K562 (cell line): ENCODE measurements around the gene VSTM2A. TPM values are rescaled to one million over a fixed set of nuclear protein-coding genes. Genes with fewer than 3 reads are reported as not detected.

Source experiments
- CUX1 ChIP-seq: fragments of 200-800 bp; sonication (Bioruptor generic); IDR thresholded peaks from 2 replicates; pipeline ENCODE4 v1.6.1; 2016; ENCODE audit warnings: missing genetic modification characterization, missing compliant biosample characterization
- ZNF384 ChIP-seq: IDR thresholded peaks from 2 replicates; pipeline ENCODE4 v1.6.1; 2012; ENCODE audit warnings: low read depth, low read length, improper control_type of control experiment
- ZNF518B ChIP-seq: fragments of 250-450 bp; sonication (Bioruptor Pico); IDR thresholded peaks from 2 replicates; pipeline ENCODE4 v1.5.0; 2021; ENCODE audit warnings: mild to moderate bottlenecking, moderate library complexity
- polyA plus RNA-seq, 8 experiments: library from polyadenylated mRNA; depleted of rRNA in 4 of 8; stranded (reverse) in 5 of 8; unstranded in 3 of 8; fragments of >200 nt; fragmentation: Nextera tagmentation in 2 of 8; fragmentation: Illumina TruSeq in 1 of 8; extraction: Ambion mirVana in 2 of 8; extraction: Trizol in 1 of 8; gene quantifications; 2 replicates each; pipeline versions ENCODE4 v1.2.1 to v1.2.3, GENCODE V29; 2011 to 2014; ENCODE audit warnings: inconsistent platforms in 1 of 8, missing spikeins in 1 of 8
- total RNA-seq, 7 experiments: library from RNA; depleted of rRNA in 6 of 7; stranded (reverse); fragments of >200 nt in 6 of 7; fragmentation: Illumina TruSeq in 2 of 7; extraction: Trizol in 2 of 7; gene quantifications; 2 replicates each; pipeline versions ENCODE4 v1.2.1 to v1.2.3, GENCODE V29; 2011 to 2021; ENCODE audit warnings: low replicate concordance in 1 of 7
- TF ChIP-seq, protein P1 (sequence below): fragments of 200-600 bp; sonication (generic); IDR thresholded peaks from one replicate; pipeline ENCODE4 v1.6.1; 2012; ENCODE audit warnings: mild to moderate bottlenecking, low read depth, low read length, inconsistent platforms
- TF ChIP-seq, protein P2 (sequence below): fragments of 250-450 bp; sonication (Bioruptor Pico); IDR thresholded peaks from 2 replicates; pipeline ENCODE4 v1.8.0; 2021; ENCODE audit warnings: moderate library complexity, mild to moderate bottlenecking, inconsistent platforms

Gene VSTM2A
- total and polyA plus RNA-seq, 9 of the 15 experiments (the other 6 are each of a cell fraction or from before 2014, with no cell fraction given), result not detected

DNA sequence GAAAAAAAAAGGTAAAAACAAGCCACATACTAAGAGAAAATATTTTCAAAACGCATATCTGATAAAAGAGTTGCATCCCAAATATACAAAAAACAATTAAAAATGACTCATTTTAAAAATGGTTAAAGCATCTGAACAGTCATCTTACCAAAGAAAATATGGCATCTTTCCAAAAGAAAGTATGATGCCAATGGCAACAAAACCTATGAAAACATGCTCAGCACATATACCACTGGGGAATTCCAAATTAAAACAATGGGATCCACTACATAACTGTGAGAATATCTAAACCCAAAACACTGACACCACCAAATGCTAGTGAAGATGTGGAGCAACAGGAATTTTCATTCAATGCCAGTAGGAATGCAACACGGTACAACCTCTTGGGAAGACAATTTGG, 39.3 kb downstream of the VSTM2A start (continued):
- TF ChIP-seq, protein P1, sequence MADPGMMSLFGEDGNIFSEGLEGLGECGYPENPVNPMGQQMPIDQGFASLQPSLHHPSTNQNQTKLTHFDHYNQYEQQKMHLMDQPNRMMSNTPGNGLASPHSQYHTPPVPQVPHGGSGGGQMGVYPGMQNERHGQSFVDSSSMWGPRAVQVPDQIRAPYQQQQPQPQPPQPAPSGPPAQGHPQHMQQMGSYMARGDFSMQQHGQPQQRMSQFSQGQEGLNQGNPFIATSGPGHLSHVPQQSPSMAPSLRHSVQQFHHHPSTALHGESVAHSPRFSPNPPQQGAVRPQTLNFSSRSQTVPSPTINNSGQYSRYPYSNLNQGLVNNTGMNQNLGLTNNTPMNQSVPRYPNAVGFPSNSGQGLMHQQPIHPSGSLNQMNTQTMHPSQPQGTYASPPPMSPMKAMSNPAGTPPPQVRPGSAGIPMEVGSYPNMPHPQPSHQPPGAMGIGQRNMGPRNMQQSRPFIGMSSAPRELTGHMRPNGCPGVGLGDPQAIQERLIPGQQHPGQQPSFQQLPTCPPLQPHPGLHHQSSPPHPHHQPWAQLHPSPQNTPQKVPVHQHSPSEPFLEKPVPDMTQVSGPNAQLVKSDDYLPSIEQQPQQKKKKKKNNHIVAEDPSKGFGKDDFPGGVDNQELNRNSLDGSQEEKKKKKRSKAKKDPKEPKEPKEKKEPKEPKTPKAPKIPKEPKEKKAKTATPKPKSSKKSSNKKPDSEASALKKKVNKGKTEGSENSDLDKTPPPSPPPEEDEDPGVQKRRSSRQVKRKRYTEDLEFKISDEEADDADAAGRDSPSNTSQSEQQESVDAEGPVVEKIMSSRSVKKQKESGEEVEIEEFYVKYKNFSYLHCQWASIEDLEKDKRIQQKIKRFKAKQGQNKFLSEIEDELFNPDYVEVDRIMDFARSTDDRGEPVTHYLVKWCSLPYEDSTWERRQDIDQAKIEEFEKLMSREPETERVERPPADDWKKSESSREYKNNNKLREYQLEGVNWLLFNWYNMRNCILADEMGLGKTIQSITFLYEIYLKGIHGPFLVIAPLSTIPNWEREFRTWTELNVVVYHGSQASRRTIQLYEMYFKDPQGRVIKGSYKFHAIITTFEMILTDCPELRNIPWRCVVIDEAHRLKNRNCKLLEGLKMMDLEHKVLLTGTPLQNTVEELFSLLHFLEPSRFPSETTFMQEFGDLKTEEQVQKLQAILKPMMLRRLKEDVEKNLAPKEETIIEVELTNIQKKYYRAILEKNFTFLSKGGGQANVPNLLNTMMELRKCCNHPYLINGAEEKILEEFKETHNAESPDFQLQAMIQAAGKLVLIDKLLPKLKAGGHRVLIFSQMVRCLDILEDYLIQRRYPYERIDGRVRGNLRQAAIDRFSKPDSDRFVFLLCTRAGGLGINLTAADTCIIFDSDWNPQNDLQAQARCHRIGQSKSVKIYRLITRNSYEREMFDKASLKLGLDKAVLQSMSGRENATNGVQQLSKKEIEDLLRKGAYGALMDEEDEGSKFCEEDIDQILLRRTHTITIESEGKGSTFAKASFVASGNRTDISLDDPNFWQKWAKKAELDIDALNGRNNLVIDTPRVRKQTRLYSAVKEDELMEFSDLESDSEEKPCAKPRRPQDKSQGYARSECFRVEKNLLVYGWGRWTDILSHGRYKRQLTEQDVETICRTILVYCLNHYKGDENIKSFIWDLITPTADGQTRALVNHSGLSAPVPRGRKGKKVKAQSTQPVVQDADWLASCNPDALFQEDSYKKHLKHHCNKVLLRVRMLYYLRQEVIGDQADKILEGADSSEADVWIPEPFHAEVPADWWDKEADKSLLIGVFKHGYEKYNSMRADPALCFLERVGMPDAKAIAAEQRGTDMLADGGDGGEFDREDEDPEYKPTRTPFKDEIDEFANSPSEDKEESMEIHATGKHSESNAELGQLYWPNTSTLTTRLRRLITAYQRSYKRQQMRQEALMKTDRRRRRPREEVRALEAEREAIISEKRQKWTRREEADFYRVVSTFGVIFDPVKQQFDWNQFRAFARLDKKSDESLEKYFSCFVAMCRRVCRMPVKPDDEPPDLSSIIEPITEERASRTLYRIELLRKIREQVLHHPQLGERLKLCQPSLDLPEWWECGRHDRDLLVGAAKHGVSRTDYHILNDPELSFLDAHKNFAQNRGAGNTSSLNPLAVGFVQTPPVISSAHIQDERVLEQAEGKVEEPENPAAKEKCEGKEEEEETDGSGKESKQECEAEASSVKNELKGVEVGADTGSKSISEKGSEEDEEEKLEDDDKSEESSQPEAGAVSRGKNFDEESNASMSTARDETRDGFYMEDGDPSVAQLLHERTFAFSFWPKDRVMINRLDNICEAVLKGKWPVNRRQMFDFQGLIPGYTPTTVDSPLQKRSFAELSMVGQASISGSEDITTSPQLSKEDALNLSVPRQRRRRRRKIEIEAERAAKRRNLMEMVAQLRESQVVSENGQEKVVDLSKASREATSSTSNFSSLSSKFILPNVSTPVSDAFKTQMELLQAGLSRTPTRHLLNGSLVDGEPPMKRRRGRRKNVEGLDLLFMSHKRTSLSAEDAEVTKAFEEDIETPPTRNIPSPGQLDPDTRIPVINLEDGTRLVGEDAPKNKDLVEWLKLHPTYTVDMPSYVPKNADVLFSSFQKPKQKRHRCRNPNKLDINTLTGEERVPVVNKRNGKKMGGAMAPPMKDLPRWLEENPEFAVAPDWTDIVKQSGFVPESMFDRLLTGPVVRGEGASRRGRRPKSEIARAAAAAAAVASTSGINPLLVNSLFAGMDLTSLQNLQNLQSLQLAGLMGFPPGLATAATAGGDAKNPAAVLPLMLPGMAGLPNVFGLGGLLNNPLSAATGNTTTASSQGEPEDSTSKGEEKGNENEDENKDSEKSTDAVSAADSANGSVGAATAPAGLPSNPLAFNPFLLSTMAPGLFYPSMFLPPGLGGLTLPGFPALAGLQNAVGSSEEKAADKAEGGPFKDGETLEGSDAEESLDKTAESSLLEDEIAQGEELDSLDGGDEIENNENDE, result no peak
- TF ChIP-seq, protein P2, sequence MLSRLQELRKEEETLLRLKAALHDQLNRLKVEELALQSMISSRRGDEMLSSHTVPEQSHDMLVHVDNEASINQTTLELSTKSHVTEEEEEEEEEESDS, result no peak
- TF ChIP-seq ZNF518B (CRISPR knock-in tag), result no peak
- no peak for TF ChIP-seq CUX1 (CRISPR knock-in tag)
- no peak for TF ChIP-seq ZNF384
